Testis (tissue), 3 donors: ENCODE data around the gene AMZ1. TPM values are rescaled to one million over a fixed set of nuclear protein-coding genes. Genes with fewer than 3 reads are reported as not detected.

Experiments used
- DNase-seq: peaks from one replicate; pipeline ENCODE4 v3.0.0-alpha.2; 2019
- H3K27ac ChIP-seq, 2 donors: fragments of 200-600 bp; sonication (generic); one replicate each; pipeline ENCODE4 v1.5.1; 2019
- H3K27me3 ChIP-seq: fragments of 200-600 bp; sonication (generic); one replicate; pipeline ENCODE4 v1.5.1; 2019
- H3K36me3 ChIP-seq: fragments of 200-600 bp; sonication (generic); one replicate; pipeline ENCODE4 v1.5.1; 2017; ENCODE audit warnings: low read depth; ENCODE audit errors: missing control alignments
- H3K4me1 ChIP-seq: fragments of 200-600 bp; sonication (generic); one replicate; pipeline ENCODE4 v1.5.1; 2019
- H3K4me3 ChIP-seq, 2 donors: fragments of 200-600 bp; sonication (generic); one replicate each; pipeline ENCODE4 v1.5.1; 2017 to 2019
- H3K9me3 ChIP-seq: fragments of 200-600 bp; sonication (generic); one replicate; pipeline ENCODE4 v1.5.1; 2017
- POLR2A ChIP-seq: fragments of 450-650 bp; IDR thresholded peaks from one replicate; pipeline ENCODE4 v1.6.1; 2017; ENCODE audit warnings: antibody characterized with exemption, mild to moderate bottlenecking, moderate library complexity
- WGBS, 2 donors: methylation state at CpG; one replicate each; pipeline ENCODE4 v1.1.5; 2018; 5-methylcytosine and 5-hydroxymethylcytosine counted together
- intact Hi-C: fragments of 100-400 bp; cut with DNase I; formaldehyde crosslinking; loops from one replicate; pipeline ENCODE4 v1.15.1; 2023; ENCODE audit warnings: low total_unique reads
- polyA plus RNA-seq: library from polyadenylated mRNA; stranded (reverse); fragments of 350-450 nt; fragmentation: Illumina TruSeq; extraction: RNeasy Lipid Tissue Mini Kit (QIAGEN cat#74804); gene quantifications from one replicate; pipeline ENCODE4 v1.2.3, GENCODE V29; 2014; ENCODE audit warnings: low read depth, low replicate concordance; ENCODE audit not compliant: insufficient read depth
- total RNA-seq, 2 donors: library from RNA; depleted of rRNA; stranded (reverse); fragments of >200 nt; gene quantifications; one replicate each; pipeline ENCODE4 v1.2.3, GENCODE V29; 2016
- TF ChIP-seq, protein P1 (sequence below), 3 experiments: fragments of 450-650 bp in 2 of 3; fragments of 200-600 bp in 1 of 3; sonication (generic) in 1 of 3; IDR thresholded peaks; one replicate each; pipeline ENCODE4 v1.5.1; 2016 to 2019; ENCODE audit warnings: antibody characterized with exemption in 3 of 3, mild to moderate bottlenecking in 2 of 3, moderate library complexity in 1 of 3

Gene AMZ1
- total and polyA plus RNA-seq, 3 donors from 2014 or later: 1.1 to 3.2 (median 2.7) TPM

DNA sequence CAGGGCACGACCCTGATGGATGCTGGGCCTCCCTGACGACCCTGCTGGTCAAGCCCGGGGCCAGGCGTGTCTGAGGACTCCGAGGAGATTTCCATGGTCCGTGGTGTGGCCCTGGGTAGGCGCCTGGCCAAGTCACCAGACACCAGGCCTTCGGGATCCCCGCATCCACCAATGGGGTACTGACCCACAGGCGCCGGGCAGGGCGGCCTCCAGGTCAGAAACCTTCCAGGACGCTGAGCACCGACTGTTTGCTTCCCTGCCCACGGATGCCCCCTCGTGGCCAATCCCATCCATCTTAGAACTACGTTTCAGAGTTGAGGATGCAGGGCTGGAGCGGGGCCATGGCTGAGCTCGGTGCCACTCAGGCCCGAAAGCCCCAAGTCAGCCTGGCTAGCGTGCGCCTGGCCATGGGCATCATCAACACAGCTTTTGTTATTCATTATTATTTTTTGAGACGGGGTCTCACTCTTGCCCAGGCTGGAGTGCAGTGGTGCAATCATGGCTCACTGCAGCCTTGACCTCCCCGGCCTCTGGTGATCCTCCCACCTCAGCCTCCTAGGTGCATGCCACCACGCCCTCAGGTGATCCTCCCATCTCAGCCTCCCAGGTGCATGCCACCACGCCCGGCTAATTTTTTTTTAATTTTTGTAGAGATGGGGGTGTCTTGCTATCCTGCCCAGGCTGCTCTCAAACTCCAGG is 7.1 kb upstream of the AMZ1 start:
- Histone ChIP-seq H3K36me3 (no peaks in the 10 kb centered on the region), H3K4me3 (no peak overlapping the region), H3K27me3 (no peaks in the 10 kb centered on the region), H3K4me1 (no peaks in the 10 kb centered on the region), H3K9me3 (no peaks in the 10 kb centered on the region), H3K27ac (no peak overlapping the region)
- intact Hi-C loops: no loop called here
- 56 to 73% methylated on average over 8 to 27 of the region's 27 CpGs for WGBS, 2 donors
- TF ChIP-seq POLR2A: no peak
- TF ChIP-seq, protein P1, sequence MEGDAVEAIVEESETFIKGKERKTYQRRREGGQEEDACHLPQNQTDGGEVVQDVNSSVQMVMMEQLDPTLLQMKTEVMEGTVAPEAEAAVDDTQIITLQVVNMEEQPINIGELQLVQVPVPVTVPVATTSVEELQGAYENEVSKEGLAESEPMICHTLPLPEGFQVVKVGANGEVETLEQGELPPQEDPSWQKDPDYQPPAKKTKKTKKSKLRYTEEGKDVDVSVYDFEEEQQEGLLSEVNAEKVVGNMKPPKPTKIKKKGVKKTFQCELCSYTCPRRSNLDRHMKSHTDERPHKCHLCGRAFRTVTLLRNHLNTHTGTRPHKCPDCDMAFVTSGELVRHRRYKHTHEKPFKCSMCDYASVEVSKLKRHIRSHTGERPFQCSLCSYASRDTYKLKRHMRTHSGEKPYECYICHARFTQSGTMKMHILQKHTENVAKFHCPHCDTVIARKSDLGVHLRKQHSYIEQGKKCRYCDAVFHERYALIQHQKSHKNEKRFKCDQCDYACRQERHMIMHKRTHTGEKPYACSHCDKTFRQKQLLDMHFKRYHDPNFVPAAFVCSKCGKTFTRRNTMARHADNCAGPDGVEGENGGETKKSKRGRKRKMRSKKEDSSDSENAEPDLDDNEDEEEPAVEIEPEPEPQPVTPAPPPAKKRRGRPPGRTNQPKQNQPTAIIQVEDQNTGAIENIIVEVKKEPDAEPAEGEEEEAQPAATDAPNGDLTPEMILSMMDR (IDR thresholded peaks at IDR 0.05): peak; percentile 38 to 63 (median 59)
- DNase-seq: peak; percentile 81

DNA sequence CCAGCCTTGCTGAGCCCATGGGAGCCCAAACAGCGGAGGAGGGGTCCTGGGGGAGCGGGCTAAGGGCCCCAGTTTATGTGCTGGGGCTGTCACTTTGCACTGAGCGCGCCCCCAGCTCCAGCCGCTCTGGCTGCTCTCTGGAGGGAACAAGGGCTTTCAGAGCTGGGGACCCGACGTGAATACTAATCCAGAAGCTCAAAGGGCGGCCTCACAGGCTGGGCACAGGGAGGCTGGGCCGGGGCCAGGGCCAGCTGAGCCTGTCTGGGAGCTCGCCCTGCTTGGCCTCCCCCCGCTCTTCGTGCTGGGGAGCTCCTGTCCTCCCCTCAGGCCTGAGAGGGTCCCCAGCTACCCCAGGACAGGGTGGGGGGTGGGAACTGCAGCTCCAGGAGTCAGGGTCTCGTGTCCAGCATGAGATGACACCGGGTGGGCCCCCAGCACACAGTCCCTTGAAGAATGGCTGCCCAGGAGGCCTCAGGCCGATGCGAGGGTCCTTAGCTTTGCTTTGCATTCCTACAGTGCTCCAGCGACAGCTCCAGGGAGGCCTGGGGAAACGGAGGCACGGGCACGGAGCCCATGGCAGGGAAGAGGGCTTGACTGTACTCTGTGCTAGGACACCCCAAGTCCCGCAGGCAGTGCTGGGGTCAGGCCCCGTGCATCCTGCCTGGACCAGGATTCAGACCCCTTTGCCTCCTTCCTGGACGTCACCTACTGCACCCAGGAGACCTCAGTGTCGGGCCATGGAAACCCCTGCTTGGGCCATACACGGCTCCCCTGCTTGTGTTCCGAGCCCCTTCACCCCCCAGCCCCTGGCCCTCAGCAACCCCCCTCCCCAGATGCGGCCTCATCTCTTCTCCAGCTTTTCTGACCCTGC is 5.8 kb upstream of the AMZ1 start:
- no peak for DNase-seq
- 90 to 96% methylated on average over 9 to 23 of the region's 27 CpGs for WGBS, 2 donors
- no peaks in the 10 kb centered on the region for H3K27me3 ChIP-seq
- no peak for TF ChIP-seq POLR2A
- TF ChIP-seq, protein P1 (IDR thresholded peaks at IDR 0.05): no peak
- no peak overlapping the region for H3K27ac ChIP-seq
- H3K9me3 ChIP-seq: no peaks in the 10 kb centered on the region
- intact Hi-C loops: no loop called here
- no peaks in the 10 kb centered on the region for H3K36me3 ChIP-seq
- no peaks in the 10 kb centered on the region for H3K4me1 ChIP-seq
- no peak overlapping the region for H3K4me3 ChIP-seq

DNA sequence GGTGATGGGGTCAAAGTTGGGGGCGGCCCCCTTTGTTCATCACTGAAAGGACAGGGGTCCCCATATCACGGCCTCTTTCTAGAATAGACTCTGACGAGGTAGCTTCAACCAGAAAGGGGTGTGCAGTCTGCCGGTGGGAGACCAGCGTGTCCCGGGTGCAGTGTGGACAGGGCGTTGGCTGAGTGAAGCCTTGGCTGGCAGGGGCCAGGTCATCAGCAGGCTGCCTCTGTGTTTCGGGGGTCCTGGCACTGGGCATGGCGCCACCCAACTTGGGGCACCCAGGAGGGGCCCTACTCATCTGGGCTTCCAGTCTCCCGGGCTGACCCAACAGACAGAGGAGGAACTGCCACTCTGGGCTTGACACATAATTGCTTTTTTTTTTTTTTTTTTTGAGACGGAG is 3.5 kb upstream of the AMZ1 start:
- no peak for DNase-seq
- no peaks in the 10 kb centered on the region for H3K36me3 ChIP-seq
- H3K4me1 ChIP-seq: peaks cover 10% of the 10 kb centered on the region
- WGBS, 2 donors: 85 to 95% methylated on average over 9 to 11 of the region's 11 CpGs
- no peaks in the 10 kb centered on the region for H3K9me3 ChIP-seq
- no peak overlapping the region for H3K27ac ChIP-seq
- H3K27me3 ChIP-seq: no peaks in the 10 kb centered on the region
- intact Hi-C loops: no loop called here
- TF ChIP-seq, protein P1 (IDR thresholded peaks at IDR 0.05): no peak
- no peak for TF ChIP-seq POLR2A
- H3K4me3 ChIP-seq: no peak overlapping the region

DNA sequence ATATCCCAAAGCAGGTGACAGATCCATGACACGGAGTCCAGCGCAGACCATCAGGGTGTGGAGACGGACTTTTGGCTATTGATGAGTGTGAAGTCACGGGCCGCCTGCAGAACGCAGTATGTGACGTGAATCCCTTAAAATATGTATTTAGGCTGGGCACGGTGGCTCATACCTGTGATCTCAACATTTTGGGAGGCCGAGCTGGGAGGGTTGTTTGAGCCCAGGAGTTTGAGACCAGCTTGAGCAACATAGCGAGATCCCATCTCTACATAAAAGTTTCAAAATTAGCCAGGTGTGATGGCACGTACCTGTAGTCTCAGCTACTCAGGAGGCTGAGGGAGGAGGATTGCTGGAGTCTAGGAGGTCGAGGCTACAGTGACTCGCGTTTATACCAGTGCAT is 1.9 kb upstream of the AMZ1 start:
- no peak for DNase-seq
- TF ChIP-seq POLR2A: no peak
- TF ChIP-seq, protein P1 (IDR thresholded peaks at IDR 0.05): no peak
- intact Hi-C loops: no loop called here
- peaks cover 10% of the 10 kb centered on the region for H3K4me1 ChIP-seq
- H3K36me3 ChIP-seq: no peaks in the 10 kb centered on the region
- H3K4me3 ChIP-seq: no peak overlapping the region
- no peaks in the 10 kb centered on the region for H3K9me3 ChIP-seq
- WGBS, 2 donors: 94 to 97% methylated on average over 14 of the region's 14 CpGs
- H3K27me3 ChIP-seq: no peaks in the 10 kb centered on the region
- H3K27ac ChIP-seq: no peak overlapping the region
